Left colon (tissue), 2 donors: ENCODE results near the gene PCDHA7. TPM values are rescaled to one million over a fixed set of nuclear protein-coding genes. Genes with fewer than 3 reads are reported as not detected.
"Not testable (repeated sequence)": the region's sequence is repeated elsewhere in the genome, so short reads cannot be mapped to it uniquely, and the experiment has no call there.

Experiments used
- ATAC-seq: fragments of 200-7000 bp; cut with Tn5 transposase; one replicate; pipeline ENCODE4 v1.9.1; 2020; ENCODE audit warnings: mild to moderate bottlenecking, moderate library complexity
- DNase-seq, 2 donors: peaks; one replicate each; pipeline ENCODE4 v3.0.0-alpha.2; 2020
- intact Hi-C, 2 donors: fragments of 100-400 bp; cut with DNase I in 1 of 2; cut with micrococcal nuclease in 1 of 2; formaldehyde crosslinking; loops; one replicate each; pipeline versions ENCODE4 v1.11.2 to v1.14.0; 2022; cut with DNase I, micrococcal nuclease
- long read RNA-seq: library from polyadenylated mRNA; unstranded; transcript quantifications from one replicate; pipeline ENCODE4 v2.0.0, GENCODE V29; 2021
- total RNA-seq, 2 donors: library from RNA; stranded (reverse); fragmentation: NEBNext Ultra II Directional; extraction: Animal tissue kit (Norgen Biotek cat#: 25700); gene quantifications; one replicate each; pipeline ENCODE4 v1.2.1, GENCODE V29; 2021
- donor health status: DM: no; HTN: no; CAD: no.
- donor health status: DM: yes; HTN: yes; CAD: no.

Gene PCDHA7
- under 1 TPM; 0.17 to 0.27 TPM for total RNA-seq
- long read RNA-seq = 0 reads

- intact Hi-C loops = no loop called here
- no peak for ATAC-seq
- no peak for DNase-seq
These were observed at the start of gene PCDHA7 for GRCh38 chr5:140833993-140834392. PCDHA7 (plus strand) TSS chr5:140834269; CDS start chr5:140834384, 115 bp downstream.

DNA sequence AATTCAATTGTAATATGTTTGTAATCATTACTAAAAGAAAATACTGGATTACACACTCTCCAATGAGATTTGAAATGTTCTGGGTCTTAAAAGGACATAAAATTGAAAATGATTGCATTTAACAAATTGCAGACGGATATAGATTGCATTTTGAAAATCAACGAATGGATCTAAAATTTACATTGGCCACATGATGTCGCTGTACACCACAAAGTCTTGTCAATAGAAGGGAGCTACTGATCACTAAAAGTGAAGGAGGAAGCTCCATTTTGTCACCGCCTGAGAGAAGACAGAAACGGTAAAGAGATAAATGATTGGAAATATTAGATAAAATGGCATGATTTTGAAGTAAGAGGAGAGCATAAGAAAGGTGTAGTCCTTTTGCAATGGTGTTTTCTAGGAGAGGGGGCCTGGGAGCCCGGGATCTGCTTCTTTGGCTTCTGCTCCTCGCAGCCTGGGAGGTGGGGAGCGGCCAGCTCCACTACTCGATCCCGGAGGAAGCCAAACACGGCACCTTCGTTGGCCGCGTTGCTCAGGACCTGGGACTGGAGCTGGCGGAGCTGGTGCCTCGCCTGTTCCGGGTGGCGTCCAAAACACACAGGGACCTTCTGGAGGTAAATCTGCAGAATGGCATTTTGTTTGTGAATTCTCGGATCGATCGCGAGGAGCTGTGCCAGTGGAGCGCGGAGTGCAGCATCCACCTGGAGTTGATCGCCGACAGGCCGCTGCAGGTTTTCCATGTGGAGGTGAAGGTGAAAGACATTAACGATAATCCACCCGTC lies 48.0 kb upstream of the PCDHA7 start, which contains the start of gene PCDHA1:
PCDHA1 (plus strand) TSS at position 236 of the 782 bp plus-strand sequence.
- ATAC-seq = no peak
- DNase-seq = no peak
- intact Hi-C loops = no loop called here

GRCh38 chr5:140787422-140787821 lies 46.6 kb upstream of the PCDHA7 start:
- DNase-seq, intact Hi-C loops, ATAC-seq: not testable (repeated sequence)

DNA sequence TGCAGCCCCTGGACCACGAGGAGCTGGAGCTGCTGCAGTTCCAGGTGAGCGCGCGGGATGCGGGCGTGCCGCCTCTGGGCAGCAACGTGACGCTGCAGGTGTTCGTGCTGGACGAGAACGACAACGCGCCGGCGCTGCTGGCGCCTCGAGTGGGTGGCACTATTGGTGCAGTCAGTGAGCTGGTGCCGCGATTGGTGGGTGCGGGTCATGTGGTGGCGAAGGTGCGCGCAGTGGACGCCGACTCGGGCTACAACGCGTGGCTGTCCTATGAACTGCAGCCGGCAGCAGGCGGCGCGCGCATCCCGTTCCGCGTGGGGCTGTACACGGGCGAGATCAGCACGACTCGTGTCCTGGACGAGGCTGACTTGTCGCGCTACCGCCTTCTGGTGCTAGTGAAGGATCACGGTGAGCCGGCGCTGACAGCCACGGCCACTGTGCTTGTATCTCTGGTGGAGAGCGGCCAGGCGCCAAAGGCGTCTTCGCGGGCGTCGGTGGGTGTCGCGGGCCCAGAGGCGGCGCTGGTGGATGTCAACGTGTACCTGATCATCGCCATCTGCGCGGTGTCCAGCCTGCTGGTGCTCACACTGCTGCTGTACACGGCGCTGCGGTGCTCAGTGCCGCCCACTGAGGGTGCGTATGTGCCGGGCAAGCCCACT lies 46.1 kb upstream of the PCDHA7 start:
- DNase-seq, ATAC-seq, intact Hi-C loops: not testable (repeated sequence)

DNA sequence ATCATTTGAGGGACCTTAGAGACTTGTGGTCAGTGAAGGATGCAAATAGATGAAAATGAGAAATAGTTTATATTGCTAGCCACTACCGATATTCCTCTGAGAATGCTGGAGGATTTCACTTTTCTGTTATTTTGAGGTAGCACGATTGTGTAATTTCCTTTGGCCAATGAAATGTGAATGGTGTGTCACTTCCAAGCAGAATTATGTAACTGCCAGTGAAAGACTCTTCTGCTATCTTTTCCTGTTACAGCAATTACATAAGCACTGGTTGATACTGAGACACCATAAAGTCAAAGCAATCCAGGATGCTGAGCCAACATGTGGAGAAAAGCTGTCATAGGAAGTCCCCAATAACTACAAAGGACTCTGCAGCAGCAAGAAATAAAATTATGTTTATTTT lies 43.0 kb upstream of the PCDHA7 start:
- no peak for DNase-seq
- intact Hi-C loops = no loop called here
- ATAC-seq = no peak

- intact Hi-C loops = no loop called here
- ATAC-seq = no peak
- DNase-seq = no peak
These were observed 39.3 kb upstream of the PCDHA7 start, which contains the start of gene PCDHA2 for GRCh38 chr5:140794595-140795258. PCDHA2 (plus strand) TSS chr5:140794852.

DNA sequence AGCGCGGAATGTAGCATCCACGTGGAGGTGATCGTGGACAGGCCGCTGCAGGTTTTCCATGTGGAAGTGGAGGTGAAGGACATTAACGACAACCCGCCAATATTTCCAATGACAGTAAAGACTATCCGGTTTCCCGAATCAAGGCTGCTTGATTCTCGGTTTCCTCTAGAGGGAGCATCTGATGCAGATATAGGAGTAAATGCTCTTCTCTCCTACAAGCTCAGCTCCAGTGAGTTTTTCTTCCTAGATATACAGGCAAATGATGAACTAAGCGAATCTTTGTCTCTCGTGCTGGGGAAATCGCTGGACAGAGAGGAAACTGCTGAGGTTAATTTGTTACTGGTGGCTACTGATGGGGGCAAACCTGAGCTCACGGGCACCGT lies 38.8 kb upstream of the PCDHA7 start:
- no peak for ATAC-seq
- no peak for DNase-seq

GRCh38 chr5:140796072-140796717 lies 37.9 kb upstream of the PCDHA7 start:
- not testable (repeated sequence) for ATAC-seq, DNase-seq

More for the DNA sequence above, 38.8 kb upstream of the PCDHA7 start:
- intact Hi-C loops = no loop called here

GRCh38 chr5:140796718-140797095 lies 37.4 kb upstream of the PCDHA7 start:
- DNase-seq = no peak

More at GRCh38 chr5:140796072-140796717, 37.9 kb upstream of the PCDHA7 start:
- intact Hi-C loops = not testable (repeated sequence)

GRCh38 chr5:140800816-140801493 lies 33.1 kb upstream of the PCDHA7 start, which contains the start of gene PCDHA3:
PCDHA3 (plus strand) TSS chr5:140801057.
- ATAC-seq (no peak), DNase-seq (no peak)
- intact Hi-C loops = no loop called here

More at GRCh38 chr5:140796718-140797095, 37.4 kb upstream of the PCDHA7 start:
- intact Hi-C loops = no loop called here
- ATAC-seq = no peak

DNA sequence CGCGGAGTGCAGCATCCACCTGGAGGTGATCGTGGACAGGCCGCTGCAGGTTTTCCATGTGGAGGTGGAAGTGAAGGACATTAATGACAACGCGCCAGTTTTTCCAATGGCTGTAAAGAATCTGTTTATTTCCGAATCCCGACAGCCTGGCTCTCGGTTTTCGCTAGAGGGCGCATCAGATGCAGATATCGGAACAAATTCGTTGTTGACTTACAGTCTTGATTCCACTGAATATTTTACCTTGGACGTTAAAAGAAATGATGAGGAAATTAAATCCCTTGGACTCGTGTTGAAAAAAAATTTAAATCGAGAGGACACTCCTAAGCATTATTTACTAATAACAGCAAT lies 32.6 kb upstream of the PCDHA7 start:
- no peak for DNase-seq
- intact Hi-C loops = no loop called here

DNA sequence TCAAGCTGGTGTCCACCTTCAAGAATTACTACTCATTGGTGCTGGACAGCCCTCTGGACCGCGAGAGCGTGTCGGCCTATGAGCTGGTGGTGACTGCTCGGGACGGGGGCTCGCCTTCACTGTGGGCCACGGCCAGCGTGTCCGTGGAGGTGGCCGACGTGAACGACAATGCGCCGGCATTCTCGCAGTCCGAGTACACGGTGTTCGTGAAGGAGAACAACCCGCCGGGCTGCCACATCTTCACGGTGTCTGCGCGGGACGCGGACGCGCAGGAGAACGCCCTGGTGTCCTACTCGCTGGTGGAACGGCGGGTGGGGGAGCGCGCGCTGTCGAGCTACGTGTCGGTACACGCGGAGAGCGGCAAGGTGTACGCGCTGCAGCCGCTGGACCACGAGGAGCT lies 31.7 kb upstream of the PCDHA7 start:
- ATAC-seq, DNase-seq, intact Hi-C loops: not testable (repeated sequence)

More for the DNA sequence above, 32.6 kb upstream of the PCDHA7 start:
- ATAC-seq = no peak

GRCh38 chr5:140802781-140803271 lies 31.2 kb upstream of the PCDHA7 start:
- no peak for ATAC-seq
- no peak for DNase-seq
- intact Hi-C loops = no loop called here

GRCh38 chr5:140806834-140807775 lies 27.0 kb upstream of the PCDHA7 start, which contains the start of gene PCDHA4:
PCDHA4 (plus strand) TSS chr5:140807068.
- ATAC-seq (peak; percentile 71), DNase-seq (no peak)
- intact Hi-C loops = no loop called here

DNA sequence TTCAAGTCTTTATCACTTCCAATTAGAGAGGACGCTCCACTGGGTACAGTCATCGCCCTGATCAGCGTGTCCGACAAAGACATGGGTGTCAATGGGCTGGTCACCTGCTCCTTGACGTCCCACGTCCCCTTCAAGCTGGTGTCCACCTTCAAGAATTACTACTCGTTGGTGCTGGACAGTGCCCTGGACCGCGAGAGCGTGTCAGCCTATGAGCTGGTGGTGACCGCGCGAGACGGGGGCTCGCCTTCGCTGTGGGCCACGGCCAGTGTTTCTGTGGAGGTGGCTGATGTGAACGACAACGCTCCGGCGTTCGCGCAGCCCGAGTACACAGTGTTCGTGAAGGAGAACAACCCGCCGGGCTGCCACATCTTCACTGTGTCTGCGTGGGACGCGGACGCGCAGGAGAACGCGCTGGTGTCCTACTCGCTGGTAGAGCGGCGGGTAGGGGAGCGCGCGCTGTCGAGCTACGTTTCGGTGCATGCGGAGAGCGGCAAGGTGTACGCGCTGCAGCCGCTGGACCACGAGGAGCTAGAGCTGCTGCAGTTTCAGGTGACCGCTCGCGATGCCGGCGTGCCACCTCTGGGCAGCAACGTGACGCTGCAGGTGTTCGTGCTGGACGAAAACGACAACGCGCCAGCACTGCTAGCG lies 25.7 kb upstream of the PCDHA7 start:
- DNase-seq, ATAC-seq, intact Hi-C loops: not testable (repeated sequence)

DNA sequence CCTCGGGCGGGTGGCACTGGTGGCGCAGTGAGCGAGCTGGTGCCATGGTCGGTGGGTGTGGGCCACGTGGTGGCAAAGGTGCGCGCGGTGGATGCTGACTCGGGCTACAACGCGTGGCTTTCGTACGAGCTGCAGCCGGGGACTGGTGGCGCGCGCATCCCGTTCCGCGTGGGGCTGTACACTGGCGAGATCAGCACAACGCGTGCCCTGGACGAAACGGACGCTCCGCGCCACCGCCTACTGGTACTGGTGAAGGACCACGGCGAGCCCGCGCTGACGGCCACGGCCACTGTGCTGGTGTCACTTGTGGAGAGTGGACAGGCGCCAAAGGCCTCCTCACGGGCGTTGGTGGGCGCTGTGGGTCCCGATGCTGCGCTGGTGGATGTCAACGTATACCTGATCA lies 25.2 kb upstream of the PCDHA7 start:
- intact Hi-C loops = no loop called here
- DNase-seq (no peak), ATAC-seq (no peak)
